HS-27A (cell line): Measurements from ENCODE around the gene ADCK1.
"Not testable (repeated sequence)": the region's sequence is repeated elsewhere in the genome, so short reads cannot be mapped to it uniquely, and the experiment has no call there.

Experiments
- DNase-seq: peaks from one replicate; pipeline ENCODE4 v3.0.0-alpha.2; 2012; ENCODE audit warnings: low read depth, missing footprints

The ADCK1 gene

DNA sequence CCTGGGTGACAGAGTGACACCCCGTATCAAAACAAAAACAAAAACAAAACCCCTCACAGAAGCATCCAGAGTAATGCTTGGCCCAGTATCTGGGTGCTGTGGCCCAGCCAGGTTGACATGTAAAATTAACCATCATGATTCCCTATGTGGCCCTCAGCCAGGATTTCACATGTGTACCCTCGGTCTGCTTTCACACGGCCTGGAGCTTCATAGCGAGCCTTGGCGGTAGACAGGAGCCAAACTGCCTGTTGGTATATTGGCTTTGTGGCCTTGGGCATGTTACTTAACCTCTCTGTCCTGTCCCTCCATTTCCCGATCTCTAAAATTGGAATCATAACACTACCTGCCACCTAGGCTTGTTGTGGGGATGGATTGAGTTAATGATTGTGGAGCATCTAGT is 65.5 kb downstream of the ADCK1 start:
- no peak for DNase-seq

DNA sequence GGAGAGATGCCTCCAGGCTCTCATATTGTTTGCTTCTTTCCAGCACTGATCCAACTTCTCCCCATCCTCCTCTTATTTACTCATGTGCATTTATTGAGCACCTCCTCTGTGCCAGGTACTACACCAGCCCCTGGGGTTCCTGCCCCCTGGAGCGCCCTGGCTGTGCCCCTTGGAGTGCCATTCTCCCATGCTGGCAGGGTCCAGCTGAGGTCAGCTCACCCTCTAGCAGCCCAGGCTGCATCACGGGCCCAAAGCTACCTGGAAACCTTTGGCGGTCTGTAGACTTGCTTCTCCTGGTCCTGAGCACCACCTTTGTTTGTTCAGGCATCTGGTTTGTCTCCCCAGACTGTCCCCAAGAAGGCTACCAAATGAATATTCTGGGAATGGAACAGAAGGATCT is 67.0 kb downstream of the ADCK1 start:
- no peak for DNase-seq

- DNase-seq = no peak
Observed at GRCh38 chr14:77867476-77867875, 67.6 kb downstream of the ADCK1 start.

DNA sequence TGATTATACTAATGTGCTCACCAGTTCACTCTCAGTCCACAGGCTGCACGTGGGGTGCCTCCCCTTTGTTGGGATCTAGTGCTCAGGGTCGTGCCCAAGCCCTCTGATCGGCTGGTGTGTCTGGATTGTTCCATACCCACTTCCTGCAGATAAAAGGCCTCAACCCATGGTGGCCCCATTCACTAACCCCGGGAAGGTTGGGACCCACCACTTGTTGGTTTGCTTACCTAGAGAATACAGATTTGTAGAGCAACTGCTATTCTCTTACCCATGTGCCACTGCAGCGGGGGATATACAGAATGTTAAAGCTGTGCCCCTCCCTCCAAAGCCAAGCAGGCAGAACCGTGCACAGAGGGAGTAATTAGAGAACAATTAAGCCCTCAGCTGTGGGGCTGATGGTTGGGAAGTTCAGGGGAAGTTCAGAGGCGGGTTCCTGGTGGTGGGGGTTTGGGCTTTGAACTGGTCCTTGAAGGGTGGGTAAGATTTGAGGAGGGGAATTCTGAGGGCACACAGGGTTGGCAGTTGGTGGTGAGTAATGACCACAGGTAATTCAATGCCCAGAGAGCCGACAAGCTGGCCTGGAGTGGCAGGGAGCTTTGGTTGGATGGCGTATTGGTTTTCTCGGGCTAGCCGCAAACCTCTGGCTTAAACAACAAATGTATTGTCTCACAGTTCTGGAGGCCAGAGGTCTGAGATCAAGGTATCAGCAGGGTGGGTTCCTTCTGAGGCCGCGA is 68.8 kb downstream of the ADCK1 start:
- no peak for DNase-seq

DNA sequence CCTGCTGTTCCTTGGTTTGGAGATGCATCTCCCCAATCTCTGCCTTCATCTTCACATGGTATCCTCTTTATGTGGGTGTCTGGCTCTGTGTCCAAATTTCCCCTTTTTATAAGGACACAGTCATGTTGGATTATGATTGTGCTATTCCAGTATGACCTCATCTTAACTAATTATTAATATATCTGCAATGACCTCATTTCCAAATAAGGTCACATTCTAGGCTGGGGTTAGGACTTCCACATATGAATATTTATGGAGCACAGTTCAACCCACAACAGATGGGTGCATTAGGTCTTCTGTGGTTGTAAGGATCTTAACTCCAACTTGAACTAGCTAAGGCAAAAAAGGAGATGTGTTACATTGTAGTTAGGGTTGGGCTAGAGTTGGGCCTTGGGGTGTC is 69.4 kb downstream of the ADCK1 start:
- no peak for DNase-seq

DNA sequence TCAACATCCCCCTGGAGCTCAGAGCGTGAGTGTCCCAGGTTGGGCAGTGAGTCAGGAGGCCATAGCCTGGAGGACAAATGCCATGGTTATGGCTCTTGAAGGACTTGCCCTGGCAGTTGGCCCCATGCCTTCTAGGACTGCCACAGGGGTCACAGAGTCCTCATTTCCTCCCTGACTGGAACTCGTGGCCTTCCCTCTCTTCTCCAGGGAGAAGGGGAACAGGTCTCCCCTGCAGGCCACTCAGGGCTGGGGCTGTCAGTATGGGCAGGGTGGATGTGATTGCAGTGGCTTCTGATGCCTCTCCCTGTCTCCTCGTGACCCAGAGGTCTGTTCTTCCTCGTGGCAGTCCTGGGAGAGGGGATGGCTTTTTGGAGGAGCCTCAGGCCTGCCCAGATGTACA is 70.7 kb downstream of the ADCK1 start:
- no peak for DNase-seq

DNA sequence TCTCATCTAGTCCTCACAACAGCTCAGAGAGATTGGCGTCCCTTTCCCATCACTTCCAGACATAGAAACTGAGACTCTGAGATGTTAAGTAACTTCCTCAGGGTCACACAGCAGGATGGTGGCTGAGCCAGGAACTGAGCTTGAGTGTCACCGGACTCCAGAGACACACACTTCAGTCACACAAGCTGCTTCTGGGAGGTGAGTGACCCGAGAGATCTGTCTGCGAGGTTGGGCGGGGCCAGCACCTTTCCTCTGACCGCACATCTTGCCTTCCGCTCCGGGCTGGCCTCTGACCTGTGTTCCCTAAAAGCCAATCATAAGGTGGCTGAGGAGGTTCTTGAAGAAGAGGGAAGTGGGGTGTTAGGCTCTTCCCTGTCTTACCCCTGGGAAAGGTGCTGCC is 72.2 kb downstream of the ADCK1 start:
- DNase-seq = no peak

GRCh38 chr14:77872983-77873382 is 73.1 kb downstream of the ADCK1 start:
- no peak for DNase-seq

DNA sequence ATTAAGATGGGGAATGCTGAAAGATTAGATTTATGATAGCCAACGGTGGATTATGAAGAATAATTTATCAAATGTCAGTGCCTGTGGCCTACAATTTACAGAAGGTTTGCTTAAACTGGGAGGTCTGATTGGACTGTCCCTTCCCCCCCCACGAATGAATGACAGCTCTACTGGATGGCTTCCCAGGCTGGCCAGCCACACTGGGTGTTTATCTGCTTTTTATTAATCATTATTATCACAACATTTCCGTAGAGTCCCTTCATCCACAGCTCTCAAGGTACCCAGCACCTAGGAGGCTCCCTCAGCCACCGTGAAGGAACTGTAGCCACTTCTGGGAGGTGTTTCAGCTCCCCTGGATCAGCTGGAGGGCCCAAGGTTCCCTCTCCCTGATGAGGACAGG is 78.9 kb downstream of the ADCK1 start:
- DNase-seq = no peak

DNA sequence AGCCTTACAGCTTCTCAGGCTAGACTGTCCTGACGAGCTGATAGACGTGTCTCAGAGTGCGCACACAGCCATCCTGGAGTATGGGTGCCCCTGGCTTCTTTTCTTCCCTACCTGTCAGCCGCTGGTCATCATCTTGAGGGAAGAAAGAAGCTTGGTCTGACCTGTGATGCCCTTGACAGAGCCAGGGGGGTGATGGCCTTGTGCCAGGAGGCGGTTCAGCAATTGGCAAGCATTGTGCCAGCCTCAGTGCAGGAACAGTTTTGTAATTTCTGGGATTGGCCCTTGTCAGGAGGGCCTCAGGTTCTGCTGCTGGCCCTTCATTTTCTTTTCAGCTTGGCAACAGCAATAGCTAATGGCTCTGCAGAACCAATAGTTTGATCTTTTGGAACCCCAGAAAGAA is 80.1 kb downstream of the ADCK1 start:
- DNase-seq = no peak

- no peak for DNase-seq
Observed at GRCh38 chr14:77882098-77882497, 82.2 kb downstream of the ADCK1 start.

GRCh38 chr14:77882636-77883035 is 82.7 kb downstream of the ADCK1 start:
- no peak for DNase-seq

GRCh38 chr14:77883131-77883846 is 83.4 kb downstream of the ADCK1 start:
- no peak for DNase-seq

- DNase-seq = no peak
Observed at GRCh38 chr14:77883847-77884238, 83.9 kb downstream of the ADCK1 start.

DNA sequence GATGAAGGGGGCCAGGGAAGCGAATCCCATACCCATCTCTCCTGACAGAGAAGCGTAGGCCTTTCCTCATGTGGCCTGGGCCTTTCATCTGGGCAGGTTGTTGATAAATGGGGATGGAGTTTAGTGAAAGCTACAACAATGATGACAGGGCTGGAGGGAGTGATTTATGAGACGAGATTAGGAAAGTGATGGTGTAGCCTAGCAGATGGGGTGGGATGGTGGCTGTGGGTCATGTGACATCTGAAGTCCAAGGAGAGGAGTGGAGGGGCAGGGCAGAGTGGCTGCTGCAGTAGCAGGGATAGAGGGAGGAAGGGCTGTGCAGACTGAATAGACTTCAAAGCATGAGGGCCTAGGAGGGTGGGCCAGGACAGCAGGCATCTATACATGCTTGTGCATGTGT is 85.5 kb downstream of the ADCK1 start:
- DNase-seq = no peak

DNA sequence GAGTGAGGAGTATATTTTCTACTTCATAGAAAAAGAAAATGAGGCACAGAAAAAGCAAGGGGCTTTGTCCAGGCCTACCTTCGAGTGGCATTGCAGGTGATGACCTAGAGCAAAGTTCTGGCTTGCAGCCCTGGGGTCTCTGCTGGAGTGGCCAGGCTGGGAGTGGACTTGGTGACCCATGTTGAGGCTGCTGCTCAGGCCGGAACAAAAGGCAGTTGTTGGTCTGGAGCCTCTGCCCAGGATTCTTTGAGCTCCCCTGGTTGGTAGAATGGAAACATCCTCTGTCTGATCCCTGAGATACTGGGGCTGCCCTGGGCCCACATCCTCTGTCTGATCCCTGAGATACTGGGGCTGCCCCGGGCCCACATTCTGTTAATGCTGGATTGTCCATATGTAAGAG is 86.1 kb downstream of the ADCK1 start:
- no peak for DNase-seq

DNA sequence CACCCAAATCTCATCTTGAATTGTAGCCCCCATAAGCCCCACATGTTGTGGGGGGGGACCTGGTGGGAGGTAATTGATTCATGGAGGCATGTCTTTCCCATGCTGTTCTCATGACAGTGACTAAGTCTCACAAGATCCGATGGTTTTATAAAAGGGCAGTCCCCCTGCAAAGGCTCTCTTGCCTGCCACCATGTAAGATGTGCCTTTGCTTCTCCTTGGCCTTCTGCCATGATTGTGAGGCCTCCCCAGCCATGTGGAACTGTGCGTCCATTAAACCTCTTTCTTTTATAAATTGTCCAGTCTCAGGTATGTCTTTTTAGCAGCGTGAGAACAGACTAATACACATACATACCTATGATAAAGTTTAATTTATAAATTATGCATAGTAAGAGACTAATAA is 89.0 kb downstream of the ADCK1 start:
- not testable (repeated sequence) for DNase-seq

GRCh38 chr14:77889971-77890442 is 90.1 kb downstream of the ADCK1 start:
- DNase-seq = no peak

GRCh38 chr14:77890873-77891272 is 91.0 kb downstream of the ADCK1 start:
- DNase-seq = no peak

- no peak for DNase-seq
Observed at GRCh38 chr14:77892381-77892871, 92.5 kb downstream of the ADCK1 start.

DNA sequence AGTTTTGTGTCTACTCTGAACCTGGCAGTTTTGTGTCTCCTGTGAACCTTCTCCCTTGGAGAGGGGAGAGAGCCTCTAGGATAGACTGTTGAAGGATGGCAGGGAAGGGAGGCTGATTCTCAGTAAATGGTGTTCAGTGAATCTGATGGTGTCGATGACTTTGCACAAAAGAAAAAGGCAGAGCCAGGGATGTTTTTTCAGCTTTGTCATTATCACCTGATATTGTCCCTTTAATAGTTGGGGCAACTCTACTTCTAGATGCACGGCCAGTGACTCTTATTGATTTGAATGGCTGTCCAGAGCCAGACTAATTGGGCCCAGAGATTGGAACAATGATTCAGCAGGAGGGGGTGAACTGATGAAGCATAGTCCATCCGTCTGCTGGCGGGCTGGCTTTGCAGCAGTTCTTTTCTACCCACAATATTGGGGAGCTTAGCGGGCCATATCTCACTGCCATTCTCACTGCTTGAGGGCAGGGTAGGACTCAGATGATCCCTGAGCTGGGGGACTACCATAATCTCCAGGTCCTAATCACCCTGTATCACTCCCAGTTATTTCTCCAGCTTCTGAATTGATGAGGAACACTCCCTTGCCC is 93.1 kb downstream of the ADCK1 start:
- DNase-seq = no peak

- no peak for DNase-seq
Observed at GRCh38 chr14:77897374-77897773, 97.5 kb downstream of the ADCK1 start.

GRCh38 chr14:77902811-77903210 is 102.9 kb downstream of the ADCK1 start:
- no peak for DNase-seq
